ENCODE measurements around the gene FGFR4.

The FGFR4 gene

DNA sequence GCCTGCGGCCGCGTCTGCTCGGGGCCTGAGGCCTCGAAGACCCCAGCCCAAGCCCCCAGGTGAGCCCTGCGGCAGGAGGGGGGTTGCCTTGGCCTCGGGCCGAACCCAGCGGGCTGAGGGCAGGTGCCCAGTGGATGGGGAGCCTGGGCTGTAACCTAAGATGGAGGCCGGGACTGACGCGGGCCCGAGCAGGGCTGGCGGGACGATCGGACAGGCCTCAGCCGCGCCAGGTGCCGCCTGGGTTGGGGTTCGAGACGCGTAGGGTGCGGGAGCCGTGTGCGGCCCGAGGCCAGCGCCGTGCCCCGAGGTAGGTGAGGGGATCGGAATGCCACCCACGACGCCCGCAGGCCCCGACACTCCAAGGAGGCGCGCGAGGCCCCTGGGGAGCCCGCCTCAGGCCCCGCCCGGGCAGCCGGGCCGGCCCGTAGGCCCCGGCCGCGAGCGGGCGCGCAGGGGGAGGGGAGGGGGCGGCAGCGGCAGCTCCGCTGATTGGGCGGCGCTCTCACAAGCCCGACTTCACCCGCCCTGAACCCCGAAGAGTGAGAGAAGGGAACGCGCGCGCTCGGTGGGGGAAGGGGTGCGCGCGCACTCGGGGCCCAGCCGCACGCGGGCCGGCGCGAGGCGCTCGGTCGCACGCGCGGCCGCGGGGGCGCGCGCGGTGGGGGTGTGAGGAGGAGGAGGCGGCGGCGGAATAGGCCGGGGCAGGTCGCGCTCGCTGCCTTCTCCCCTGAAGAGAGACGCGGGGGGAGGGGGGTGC lies 46.6 kb downstream of the FGFR4 start, which contains the start of gene NSD1:
Gene NSD1 (plus strand): TSS at position 678 of the 757 bp plus-strand sequence. CDS start 1,331 bp downstream, outside the sequence.
- DNase-seq: peak; percentile 91

DNA sequence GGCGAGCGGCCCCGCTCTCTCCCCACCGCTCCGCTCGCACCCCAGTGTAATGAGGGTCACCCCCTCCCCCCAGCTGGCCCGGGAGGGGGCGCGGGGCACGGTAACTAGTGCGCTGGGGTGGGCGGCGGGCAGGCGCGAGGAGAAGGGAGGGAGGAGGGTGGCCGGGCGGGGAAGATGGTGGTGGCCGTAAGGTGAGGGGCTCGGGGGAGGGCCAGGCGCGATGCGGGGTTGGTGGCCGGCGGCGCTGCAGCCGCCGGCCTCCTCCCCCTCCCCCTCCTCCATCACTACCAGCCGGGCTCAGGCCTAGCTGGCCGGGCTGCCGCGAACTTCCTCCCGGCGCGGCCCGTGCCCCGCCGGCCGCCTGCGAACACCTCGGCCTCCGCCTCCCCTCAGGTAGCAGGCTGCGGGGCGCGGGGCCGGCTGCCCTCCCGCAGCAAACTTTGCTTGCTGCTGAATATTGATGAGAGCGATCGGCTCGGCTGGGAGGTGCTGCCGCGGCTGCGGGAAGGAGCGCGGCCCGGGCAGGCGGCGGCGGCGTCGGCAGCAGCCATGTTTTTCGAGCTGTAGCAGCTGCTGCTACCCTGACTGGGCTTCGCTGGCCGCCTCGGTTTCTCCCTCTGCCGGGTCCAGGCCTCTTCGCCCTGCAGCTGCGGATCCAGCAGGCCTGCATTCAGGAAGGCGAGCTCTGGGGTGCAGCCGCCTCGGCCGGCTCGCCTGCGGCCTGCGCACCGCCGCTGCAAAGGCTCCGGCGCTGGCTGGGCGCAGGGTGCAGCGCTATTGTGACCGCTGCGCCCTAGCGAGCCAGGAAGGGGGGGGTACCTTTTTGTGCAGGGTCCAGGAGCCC lies 47.4 kb downstream of the FGFR4 start:
- DNase-seq: peak; percentile 73

DNA sequence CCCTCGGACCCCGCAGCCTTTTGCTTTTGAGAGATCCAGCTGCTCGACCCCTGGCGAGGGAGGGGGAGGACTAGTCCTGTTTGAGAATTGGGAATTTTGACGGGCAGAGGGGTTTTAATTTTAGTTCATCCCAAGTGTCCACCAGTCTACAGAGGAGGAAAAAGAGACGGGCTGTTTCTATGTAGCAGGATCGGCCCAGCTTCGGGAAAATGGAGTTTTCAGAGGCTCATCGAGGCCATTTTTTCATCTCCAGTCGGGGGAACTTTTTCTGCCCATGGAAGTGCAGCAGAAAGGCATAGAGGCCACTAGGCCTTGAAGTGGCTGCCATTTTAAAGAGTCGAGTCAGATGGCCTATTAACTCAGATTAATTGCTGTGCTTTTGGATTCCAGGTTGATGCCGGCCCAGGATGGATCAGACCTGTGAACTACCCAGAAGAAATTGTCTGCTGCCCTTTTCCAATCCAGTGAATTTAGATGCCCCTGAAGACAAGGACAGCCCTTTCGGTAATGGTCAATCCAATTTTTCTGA lies 48.0 kb downstream of the FGFR4 start:
- no peak for DNase-seq

GRCh38 chr5:177140312-177140711 lies 53.6 kb downstream of the FGFR4 start:
- DNase-seq: no peak

DNA sequence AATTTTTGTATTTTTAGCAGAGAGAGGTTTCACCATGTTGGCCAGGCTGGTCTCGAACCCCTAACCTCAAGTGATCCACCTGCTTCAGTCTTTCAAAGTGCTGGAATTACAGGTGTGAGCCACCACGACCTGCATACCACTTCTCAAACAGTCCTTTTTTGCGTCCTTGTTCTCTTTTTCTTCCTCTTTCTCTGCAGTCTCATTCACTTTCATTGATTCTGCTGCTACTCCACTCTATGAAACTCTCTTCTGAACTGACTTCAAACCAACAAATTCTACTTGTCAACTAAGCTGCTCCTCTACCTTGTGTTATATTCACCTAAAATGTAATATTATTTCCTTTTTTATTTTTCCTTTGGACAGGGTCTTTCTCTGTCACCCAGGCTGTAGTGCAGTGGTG lies 54.8 kb downstream of the FGFR4 start:
- DNase-seq: no peak

DNA sequence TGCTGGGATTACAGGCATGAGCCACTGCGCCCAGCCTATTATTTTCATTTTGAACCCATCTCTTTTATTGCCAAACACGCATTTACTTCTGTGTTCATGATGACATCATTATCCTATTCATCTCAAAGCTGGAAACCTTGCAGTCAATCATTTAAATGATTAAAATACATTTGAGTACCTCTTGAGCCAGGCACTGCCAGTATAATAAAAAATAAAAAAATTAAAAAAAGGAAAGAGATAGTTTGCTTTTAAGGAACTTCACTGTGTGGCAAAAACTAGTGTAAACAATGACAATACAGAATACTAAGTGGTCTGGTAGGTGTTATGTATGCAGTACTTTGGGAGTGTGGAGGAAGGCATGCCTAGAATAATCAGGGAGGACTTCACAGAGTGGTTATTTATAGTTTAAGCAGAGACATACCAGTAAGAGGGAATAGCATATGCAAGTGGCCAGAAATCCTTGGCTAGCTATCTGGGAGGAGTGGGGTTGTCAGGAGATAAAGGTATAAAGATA lies 55.4 kb downstream of the FGFR4 start:
- no peak for DNase-seq

- no peak for DNase-seq
Observed at GRCh38 chr5:177142778-177143177, 56.1 kb downstream of the FGFR4 start.

DNA sequence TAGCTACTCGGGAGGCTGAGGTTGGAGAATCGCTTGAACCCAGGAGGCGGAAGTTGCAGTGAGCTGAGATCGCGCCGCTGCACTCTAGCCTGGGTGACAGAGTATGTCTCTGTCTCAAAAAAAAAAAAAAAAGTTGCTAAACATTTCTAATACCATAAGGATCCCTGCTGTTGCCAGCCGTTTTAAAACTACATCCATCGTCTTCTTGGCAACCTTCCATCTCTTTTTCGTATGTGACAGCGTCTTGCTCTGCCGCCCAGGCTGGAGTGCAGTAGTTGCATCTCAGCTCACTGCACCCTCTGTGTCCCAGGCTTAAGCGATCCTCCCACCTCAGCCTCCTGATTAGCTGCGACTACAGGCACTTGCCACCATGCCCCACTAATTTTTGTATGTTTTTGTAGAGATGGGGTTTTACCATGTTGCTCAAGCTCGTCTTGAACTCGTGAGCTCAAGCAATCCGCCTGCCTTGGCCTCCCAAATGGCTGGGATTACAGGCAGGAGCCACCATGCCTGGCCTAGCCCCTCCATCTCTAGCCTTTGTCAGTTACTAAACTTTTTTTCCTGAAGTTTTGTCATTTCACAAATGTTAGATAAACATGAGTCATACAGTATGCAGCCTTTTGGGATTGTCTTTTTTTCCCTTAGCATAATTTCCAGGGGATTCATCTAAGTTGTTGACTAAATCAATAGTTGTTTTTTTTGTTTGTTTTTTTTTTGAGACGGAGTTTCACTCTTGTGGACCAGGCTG lies 60.4 kb downstream of the FGFR4 start:
- peak; percentile 2 for DNase-seq

Measured in activated T-cell treated with anti-CD3 and anti-CD28 coated beads, Interleukin-2, amount 50 U/mL, for 1 hour (primary cell).